T follicular helper cell (primary cell): ENCODE data around the gene RAD51B.

Experiments
- DNase-seq: peaks from one replicate; pipeline ENCODE4 v3.0.0-alpha.2; 2020; ENCODE audit warnings: low read depth

Gene RAD51B

GRCh38 chr14:68392393-68393141 lies 573.0 kb downstream of the RAD51B start:
- DNase-seq: no peak

- DNase-seq: no peak
Observed at GRCh38 chr14:68393259-68393658, 573.7 kb downstream of the RAD51B start.

- DNase-seq: no peak
Observed at GRCh38 chr14:68394118-68394763, 574.7 kb downstream of the RAD51B start.

- no peak for DNase-seq
Observed at GRCh38 chr14:68394764-68395143, 575.2 kb downstream of the RAD51B start.

- no peak for DNase-seq
Observed at GRCh38 chr14:68395604-68396003, 576.0 kb downstream of the RAD51B start.

- DNase-seq: no peak
Observed at GRCh38 chr14:68396461-68396860, 576.9 kb downstream of the RAD51B start.

- DNase-seq: no peak
Observed at GRCh38 chr14:68397371-68397811, 577.8 kb downstream of the RAD51B start.

GRCh38 chr14:68397822-68398221 lies 578.2 kb downstream of the RAD51B start:
- DNase-seq: no peak

GRCh38 chr14:68398370-68398769 lies 578.8 kb downstream of the RAD51B start:
- no peak for DNase-seq

GRCh38 chr14:68399971-68400370 lies 580.4 kb downstream of the RAD51B start:
- DNase-seq: no peak

- no peak for DNase-seq
Observed at GRCh38 chr14:68401317-68401716, 581.7 kb downstream of the RAD51B start.

GRCh38 chr14:68401855-68402254 lies 582.3 kb downstream of the RAD51B start:
- DNase-seq: no peak

- DNase-seq: no peak
Observed at GRCh38 chr14:68402525-68403101, 583.0 kb downstream of the RAD51B start.

- no peak for DNase-seq
Observed at GRCh38 chr14:68403191-68404145, 583.9 kb downstream of the RAD51B start.

- DNase-seq: no peak
Observed at GRCh38 chr14:68404146-68404527, 584.6 kb downstream of the RAD51B start.

- DNase-seq: no peak
Observed at GRCh38 chr14:68404652-68405183, 585.1 kb downstream of the RAD51B start.

- no peak for DNase-seq
Observed at GRCh38 chr14:68405961-68406360, 586.4 kb downstream of the RAD51B start.

- DNase-seq: no peak
Observed at GRCh38 chr14:68407285-68407684, 587.7 kb downstream of the RAD51B start.

GRCh38 chr14:68407825-68408224 lies 588.2 kb downstream of the RAD51B start:
- no peak for DNase-seq

- no peak for DNase-seq
Observed at GRCh38 chr14:68408680-68409079, 589.1 kb downstream of the RAD51B start.

GRCh38 chr14:68409387-68409786 lies 589.8 kb downstream of the RAD51B start:
- no peak for DNase-seq
